ENCODE data around the gene FBXL16.

The FBXL16 gene

GRCh38 chr16:658679-659571 is 46.7 kb downstream of the FBXL16 start:
- DNase-seq, result no peak

DNA sequence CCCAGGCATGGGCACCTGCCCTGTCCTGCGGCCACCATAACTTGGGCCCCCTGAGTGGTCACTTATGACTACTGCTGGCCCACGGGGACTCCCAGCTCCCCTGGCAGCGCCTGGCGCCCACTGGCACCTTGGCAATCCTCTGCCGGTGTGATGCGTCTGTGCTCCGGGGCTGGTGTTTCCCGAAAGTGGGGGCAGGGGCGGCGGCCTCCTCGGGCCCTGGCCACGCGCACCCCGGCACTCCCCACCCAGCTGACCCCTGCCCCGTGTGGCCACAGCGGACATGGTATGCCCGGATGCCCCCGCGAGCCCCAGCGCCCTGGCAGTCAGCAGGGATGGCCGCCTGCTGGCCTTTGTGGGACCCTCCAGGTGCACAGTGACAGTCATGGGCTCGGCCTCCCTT is 48.1 kb downstream of the FBXL16 start:
- no peak for DNase-seq

DNA sequence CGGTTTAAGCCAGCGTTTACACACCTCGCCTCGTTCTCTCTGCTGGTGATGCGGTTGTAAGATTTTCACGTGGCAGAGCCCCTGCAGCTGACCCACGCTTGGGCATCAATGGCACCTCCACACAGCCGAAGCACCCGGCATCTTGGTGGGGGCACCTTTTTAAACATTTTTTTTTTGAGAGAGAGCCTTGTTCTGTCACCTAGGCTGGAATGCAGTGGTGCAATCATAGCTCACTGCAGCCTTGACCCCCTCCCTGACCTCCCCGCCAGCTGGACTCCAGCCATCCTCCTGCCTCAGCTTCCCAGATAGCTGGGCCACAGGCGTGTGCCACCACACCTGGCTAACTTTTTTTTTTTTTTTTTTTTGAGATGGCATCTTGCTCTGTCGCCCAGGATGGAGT is 51.6 kb downstream of the FBXL16 start:
- no peak for DNase-seq

DNA sequence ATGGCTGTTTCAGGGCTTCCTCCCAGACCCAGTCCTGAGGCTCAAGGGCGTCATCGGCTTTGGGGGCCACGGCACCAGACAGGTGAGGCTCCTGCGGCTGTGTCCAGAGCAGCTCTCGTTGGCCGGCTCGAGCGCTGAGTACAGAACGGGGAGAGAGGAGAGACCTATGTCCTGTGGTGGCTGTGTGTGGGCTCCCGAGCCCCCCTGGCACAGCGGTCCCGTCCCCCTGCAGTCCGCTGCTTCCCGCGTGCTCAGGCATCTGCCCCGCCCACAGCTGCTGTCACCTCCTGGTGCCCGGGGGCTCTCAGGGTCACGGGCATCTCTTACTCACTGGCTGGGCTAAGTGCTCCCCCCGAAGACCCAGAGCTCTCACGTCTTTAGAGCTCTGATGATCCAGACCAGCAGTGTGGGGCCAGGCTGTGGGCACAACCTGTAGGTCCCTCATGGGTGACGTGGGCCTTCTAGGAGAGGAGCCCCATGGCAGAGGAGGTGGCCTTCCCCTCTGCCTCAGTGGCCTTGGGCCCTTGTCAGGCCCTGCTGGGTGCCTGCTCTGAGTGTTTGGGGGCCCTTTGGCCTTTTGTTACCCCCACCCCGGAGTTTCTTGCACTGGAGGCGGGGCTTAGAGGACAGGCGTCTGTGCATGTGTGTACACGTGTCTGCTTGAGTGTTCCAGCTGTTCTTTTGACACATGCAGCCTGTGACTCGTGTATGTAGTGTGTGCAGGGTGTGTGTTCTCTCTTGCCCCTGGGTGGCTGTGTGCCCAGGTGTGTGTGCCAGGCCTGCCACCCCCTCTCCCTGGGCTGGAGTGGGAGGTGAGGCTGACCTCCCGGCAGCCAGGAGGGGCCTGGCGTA is 52.9 kb downstream of the FBXL16 start:
- DNase-seq, result no peak

- DNase-seq, result no peak
These were observed 53.8 kb downstream of the FBXL16 start for GRCh38 chr16:651844-652243.

DNA sequence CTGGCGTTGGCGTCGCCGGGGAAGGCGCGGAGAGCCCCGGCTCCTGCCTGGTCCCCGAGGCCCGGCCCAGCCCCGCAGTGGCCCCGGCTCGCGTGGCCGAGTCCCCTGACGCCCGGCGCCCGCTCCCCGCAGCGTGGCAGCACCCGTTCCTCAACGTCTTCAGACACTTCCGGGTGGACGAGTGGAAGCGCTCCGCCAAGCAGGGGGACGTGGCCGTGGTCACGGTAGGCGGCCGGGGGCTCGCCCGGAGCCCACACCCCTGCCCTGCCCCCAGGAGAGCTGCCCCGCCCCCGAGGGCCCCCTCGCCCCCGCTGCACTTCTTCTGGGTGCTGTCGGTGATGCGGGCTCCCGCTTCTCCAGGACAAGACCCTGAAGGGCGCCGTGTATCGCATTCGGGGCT is 56.0 kb downstream of the FBXL16 start:
- peak in 1 of 2 experiments; percentile 20 for DNase-seq

- DNase-seq, result peak; percentile 74 to 93
These were observed 56.6 kb downstream of the FBXL16 start, which contains the start of gene WDR90 for GRCh38 chr16:648781-649589. TSS of gene WDR90 (plus strand) at chr16:649365. CDS start at chr16:649417, 52 bp downstream.

- DNase-seq, result peak in 1 of 2 experiments; percentile 71
These were observed 57.4 kb downstream of the FBXL16 start for GRCh38 chr16:648071-648780.

DNA sequence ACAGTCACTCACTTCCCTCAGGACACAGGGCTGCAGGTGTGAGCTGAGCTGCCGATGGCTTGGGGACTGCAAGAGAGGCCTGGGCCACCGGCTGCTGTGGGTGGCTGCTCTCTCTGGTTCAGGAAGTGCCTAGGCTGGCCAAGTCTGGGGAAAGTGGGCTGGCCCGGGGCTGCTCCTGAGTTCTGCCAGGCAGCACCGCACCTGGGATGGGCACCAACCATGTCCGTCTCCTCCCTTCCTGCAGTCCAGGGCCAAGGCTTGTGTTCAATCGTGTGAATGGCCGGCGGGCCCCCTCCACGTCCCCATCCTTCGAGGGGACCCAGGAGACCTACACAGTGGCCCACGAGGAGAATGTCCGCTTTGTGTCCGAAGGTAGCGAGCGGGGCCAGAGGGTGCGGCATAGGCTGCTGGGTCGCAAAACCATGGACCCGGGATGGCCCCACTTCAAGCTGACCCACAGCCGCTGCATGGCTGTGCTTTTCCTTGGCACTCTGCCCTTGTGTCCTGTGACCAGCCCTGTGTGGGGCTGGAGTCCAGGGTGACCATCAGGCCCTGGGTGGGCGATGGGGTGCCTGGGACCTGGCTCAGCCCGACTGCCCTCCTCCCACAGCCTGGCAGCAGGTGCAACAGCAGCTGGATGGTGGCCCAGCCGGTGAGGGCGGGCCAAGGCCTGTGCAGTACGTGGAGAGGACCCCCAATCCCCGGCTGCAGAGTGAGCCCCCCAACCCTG is 58.3 kb downstream of the FBXL16 start:
- no peak for DNase-seq

DNA sequence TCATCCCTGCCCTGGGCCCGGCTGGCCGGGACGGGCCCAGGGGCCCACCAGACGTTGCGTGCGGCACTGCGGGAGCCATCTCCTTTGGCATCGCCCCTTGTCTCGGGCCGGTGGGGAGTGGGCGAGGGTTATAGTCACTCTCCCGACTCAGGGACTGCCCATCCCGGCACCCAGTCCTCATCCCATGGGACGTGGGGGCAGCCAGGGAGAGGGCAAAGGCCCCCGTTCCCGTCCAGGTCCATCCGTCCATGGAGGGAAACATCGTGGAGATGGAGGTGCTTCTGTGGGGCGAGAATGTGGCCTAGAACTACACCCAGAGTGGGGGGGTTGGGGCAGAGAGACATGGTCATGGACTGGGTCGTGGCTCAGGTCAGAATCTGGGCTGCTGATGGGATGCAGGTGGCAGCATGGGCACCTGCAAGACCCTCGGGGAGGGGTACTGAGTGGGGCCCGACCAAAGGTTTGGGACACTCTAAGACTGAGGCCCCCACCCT is 58.9 kb downstream of the FBXL16 start:
- no peak for DNase-seq

DNA sequence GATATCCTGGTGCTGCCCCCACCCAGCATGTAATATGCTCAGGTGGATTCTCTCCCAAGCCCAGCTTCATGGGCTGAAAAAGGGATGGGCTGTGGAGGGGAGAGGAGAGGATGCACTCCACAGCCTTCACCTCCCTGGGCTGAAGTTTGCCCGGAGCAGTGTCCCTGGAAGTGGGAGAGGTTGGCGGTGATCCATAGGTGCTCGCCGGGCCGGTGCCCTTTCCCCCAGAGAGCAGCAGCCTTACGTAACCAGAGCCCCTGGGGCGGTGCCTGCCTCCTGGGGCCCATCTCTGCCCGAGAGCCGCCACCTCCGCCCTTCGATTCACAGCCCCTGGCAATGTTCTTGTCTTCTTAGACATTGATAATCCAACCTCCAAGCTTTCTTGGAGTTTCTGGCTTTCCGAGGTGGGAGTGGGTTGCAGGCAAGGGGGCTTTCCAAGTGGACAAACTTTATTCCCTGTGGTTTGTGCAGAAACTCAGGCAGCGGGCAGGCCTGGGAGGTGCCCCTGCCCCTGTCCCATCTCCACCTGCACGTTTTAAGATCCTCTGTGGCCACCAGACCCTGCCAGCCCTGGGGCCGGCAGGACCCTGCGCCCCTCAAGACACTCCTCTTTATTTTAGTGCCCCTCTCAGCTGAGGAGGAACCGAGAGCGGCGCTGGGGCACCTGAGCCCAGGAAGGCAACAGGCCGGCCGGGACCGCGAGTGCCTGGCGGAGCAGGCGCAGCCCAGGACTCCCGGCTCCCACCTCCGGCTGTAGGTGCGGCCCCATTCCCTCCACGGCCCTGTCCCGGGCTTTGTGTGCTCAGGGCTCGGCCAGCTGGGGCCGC is 59.5 kb downstream of the FBXL16 start:
- no peak for DNase-seq

DNA sequence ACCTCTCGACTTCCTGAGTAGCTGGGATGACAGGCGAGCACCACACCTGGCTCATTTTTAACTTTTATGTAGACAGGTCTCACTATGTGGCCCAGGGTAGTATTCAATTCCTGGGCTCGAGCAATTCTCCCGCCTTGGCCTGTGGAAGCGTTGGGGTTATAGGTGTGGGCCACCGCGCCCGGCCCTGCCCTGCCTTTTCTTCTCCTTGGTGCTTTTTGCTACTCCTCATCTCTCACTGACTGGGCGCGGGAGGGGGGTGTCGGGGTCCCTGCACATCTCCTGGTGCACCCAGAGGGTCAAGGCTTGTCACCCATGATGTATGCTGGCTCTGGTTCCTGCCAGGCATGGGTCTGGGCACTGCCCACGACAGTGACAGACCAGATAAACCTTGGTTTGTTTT is 61.0 kb downstream of the FBXL16 start:
- no peak for DNase-seq

- DNase-seq, result no peak
These were observed 62.6 kb downstream of the FBXL16 start for GRCh38 chr16:643050-643368.
